GM12878 (cell line): ENCODE data around the gene TULP4. TPM values are rescaled to one million over a fixed set of nuclear protein-coding genes. Genes with fewer than 3 reads are reported as not detected.

ENCODE experiments used
- ATAC-seq: fragments of 200-7000 bp; cut with Tn5 transposase; 3 replicates; pipeline ENCODE4 v1.9.1; 2020; ENCODE audit warnings: mild to moderate bottlenecking, moderate library complexity
- BruUV-seq: library from RNA; stranded (reverse); fragments of 400-500 nt; replicated peaks from 2 replicates; lab custom pipeline; 2021; lab: Mats Ljungman, UMichigan
- CTCF ChIA-PET: fragments of 300-600 bp; sonication (Branson Sonifier 250); formaldehyde crosslinking; extraction: SDS; loops from one replicate; lab custom pipeline; 2021; ENCODE audit warnings: inconsistent platforms; lab: Yijun Ruan, JAX
- POLR2A ChIA-PET: fragments of 350-600 bp; formaldehyde crosslinking; extraction: SDS; loops from one replicate; lab custom pipeline; 2021; ENCODE audit warnings: inconsistent platforms; lab: Charles Lee
- RAD21 ChIA-PET: fragments of 300-600 bp; sonication (Branson Sonifier 250); formaldehyde crosslinking; loops from one replicate; lab custom pipeline; 2023; ENCODE audit warnings: antibody characterized with exemption; ENCODE audit not compliant: unreplicated experiment; lab: Charles Lee
- SMC1A ChIA-PET: fragments of 300-600 bp; sonication (Branson Sonifier 250); formaldehyde crosslinking; loops from one replicate; lab custom pipeline; 2023; ENCODE audit not compliant: unreplicated experiment, uncharacterized antibody; lab: Charles Lee
- DNase-seq: peaks from one replicate; pipeline ENCODE4 v3.0.0-alpha.2; 2011; ENCODE audit warnings: low read depth, low spot score
- FAIRE-seq: peaks from 3 replicates; lab custom pipeline; 2011; peaks lifted over from hg19 to GRCh38; lab: Jason Lieb, UNC
- H2AFZ ChIP-seq: 2 replicates; pipeline ENCODE4 v1.6.0; 2011; ENCODE audit warnings: low read depth, low read length, control low read depth; ENCODE audit not compliant: control insufficient read depth
- H3K27ac ChIP-seq: 2 replicates; pipeline ENCODE4 v1.5.1; 2011; ENCODE audit warnings: control low read depth; ENCODE audit not compliant: control insufficient read depth, insufficient read depth
- H3K27me3 ChIP-seq, 2 experiments: replicated peaks in 1 of 2; 2 replicates each; pipeline versions ENCODE4 v1.6.0 to v1.6.1; 2011; ENCODE audit warnings: low read length in 1 of 2; ENCODE audit not compliant: control insufficient read depth in 2 of 2, insufficient read depth in 2 of 2
- H3K36me3 ChIP-seq, 2 experiments: 2 replicates each; pipeline ENCODE4 v1.5.1; 2011; ENCODE audit warnings: low read length in 1 of 2; ENCODE audit not compliant: control insufficient read depth in 2 of 2, insufficient read depth in 2 of 2
- H3K4me1 ChIP-seq: 2 replicates; pipeline ENCODE4 v1.6.1; 2011; ENCODE audit warnings: mild to moderate bottlenecking, low read length, moderate library complexity, mixed read lengths; ENCODE audit not compliant: control insufficient read depth, insufficient read depth
- H3K4me2 ChIP-seq: 2 replicates; pipeline ENCODE4 v1.6.0; 2011; ENCODE audit warnings: control low read depth; ENCODE audit not compliant: control insufficient read depth, insufficient read depth
- H3K4me3 ChIP-seq: fragments of 200-600 bp; sonication (generic); 2 replicates; pipeline ENCODE4 v1.5.1; 2016
- H3K79me2 ChIP-seq: 2 replicates; pipeline ENCODE4 v1.6.0; 2011; ENCODE audit warnings: low read length; ENCODE audit not compliant: control insufficient read depth, insufficient read depth
- H3K9ac ChIP-seq: 2 replicates; pipeline ENCODE4 v1.8.0; 2011; ENCODE audit warnings: low read length, control low read depth, mixed read lengths; ENCODE audit not compliant: control insufficient read depth, insufficient read depth
- H3K9me3 ChIP-seq: replicated peaks from 3 replicates; pipeline ENCODE4 v1.5.1; 2011; ENCODE audit warnings: mild to moderate bottlenecking, low read length; ENCODE audit not compliant: control insufficient read depth, insufficient read depth
- H4K20me1 ChIP-seq: 2 replicates; pipeline ENCODE4 v1.6.0; 2011; ENCODE audit not compliant: control insufficient read depth, insufficient read depth
- CBFB ChIP-seq: IDR thresholded peaks from 2 replicates; pipeline ENCODE4 v1.6.1; 2016; ENCODE audit warnings: antibody characterized with exemption, low read depth
- EP300 ChIP-seq, 2 experiments: fragments of 150-350 bp in 1 of 2; IDR thresholded peaks; 2 replicates each; pipeline ENCODE4 v1.6.1; 2011 to 2012; ENCODE audit warnings: low read depth in 2 of 2, low read length in 2 of 2, borderline replicate concordance in 1 of 2, improper control_type of control experiment in 1 of 2, inconsistent platforms in 1 of 2; ENCODE audit not compliant: control insufficient read depth in 1 of 2
- FOXM1 ChIP-seq: IDR thresholded peaks from 2 replicates; pipeline ENCODE4 v1.6.1; 2012; ENCODE audit warnings: low read depth, mild to moderate bottlenecking, inconsistent platforms, low read length, moderate library complexity
- HDAC6 ChIP-seq: fragments of 200-600 bp; sonication (generic); IDR thresholded peaks from one replicate; pipeline ENCODE4 v1.8.0; 2017; ENCODE audit warnings: antibody characterized with exemption; ENCODE audit not compliant: unreplicated experiment
- IKZF1 ChIP-seq: fragments of 450-650 bp; conservative IDR thresholded peaks from 2 replicates; pipeline ENCODE4 v1.6.1; 2017; ENCODE audit warnings: antibody characterized with exemption, mild to moderate bottlenecking
- KDM1A ChIP-seq: fragments of 200-600 bp; sonication (generic); IDR thresholded peaks from 2 replicates; pipeline ENCODE4 v1.6.1; 2016; ENCODE audit warnings: borderline replicate concordance
- MXI1 ChIP-seq: fragments of 150-350 bp; IDR thresholded peaks from 2 replicates; pipeline ENCODE4 v1.6.1; 2011; ENCODE audit warnings: low read depth, mild to moderate bottlenecking, inconsistent platforms, low read length, improper control_type of control experiment
- NBN ChIP-seq: fragments of 450-650 bp; IDR thresholded peaks from 2 replicates; pipeline ENCODE4 v1.6.1; 2016
- NFXL1 ChIP-seq: fragments of 450-650 bp; IDR thresholded peaks from 2 replicates; pipeline ENCODE4 v1.6.1; 2017; ENCODE audit warnings: antibody characterized with exemption, mild to moderate bottlenecking, borderline replicate concordance
- RAD51 ChIP-seq: fragments of 450-650 bp; IDR thresholded peaks from 2 replicates; pipeline ENCODE4 v1.6.1; 2016; ENCODE audit warnings: moderate library complexity, mild to moderate bottlenecking, inconsistent platforms
- SMARCA5 ChIP-seq: fragments of 450-650 bp; IDR thresholded peaks from 2 replicates; pipeline ENCODE4 v1.6.1; 2017; ENCODE audit warnings: mild to moderate bottlenecking
- SMC3 ChIP-seq: IDR thresholded peaks from 2 replicates; pipeline ENCODE4 v1.6.1; 2011; ENCODE audit warnings: low read length, improper control_type of control experiment, borderline replicate concordance
- ZBED1 ChIP-seq: IDR thresholded peaks from 2 replicates; pipeline ENCODE4 v1.6.1; 2016; ENCODE audit warnings: borderline replicate concordance
- WGBS: methylation state at CpG from one replicate; pipeline ENCODE4 v1.1.6; 2016; ENCODE audit warnings: low lambda C conversion rate; ENCODE audit not compliant: insufficient replicate concordance, insufficient coverage; ENCODE audit errors: missing lambda C conversion rate; 5-methylcytosine and 5-hydroxymethylcytosine counted together
- in situ Hi-C: fragments of 300-500 bp; cut with MboI; formaldehyde crosslinking; loops from 9 replicates; pipeline ENCODE4 v1.14.3; 2018; ENCODE audit warnings: mixed read lengths
- intact Hi-C: fragments of 100-400 bp; cut with micrococcal nuclease; formaldehyde crosslinking; loops from one replicate; pipeline ENCODE4 v1.14.2; 2022; ENCODE audit not compliant: unreplicated experiment
- polyA plus RNA-seq, 11 experiments: library from polyadenylated mRNA; depleted of rRNA in 4 of 11; unstranded in 6 of 11; stranded (reverse) in 5 of 11; fragments of >200 nt; fragmentation: Nextera tagmentation in 4 of 11; fragmentation: Illumina TruSeq in 1 of 11; extraction: Ambion mirVana in 4 of 11; extraction: Trizol in 1 of 11; gene quantifications; 1 replicate in 1 of 11; 2 replicates in 10 of 11; pipeline versions ENCODE4 v1.2.1 to v1.2.3, GENCODE V29; 2011 to 2016; ENCODE audit warnings: inconsistent platforms in 2 of 11, missing spikeins in 2 of 11, low read depth in 1 of 11
- total RNA-seq, 4 experiments: library from RNA; depleted of rRNA in 3 of 4; stranded (reverse); fragments of >200 nt in 3 of 4; fragmentation: Illumina TruSeq in 1 of 4; extraction: Trizol in 1 of 4; gene quantifications; 2 replicates each; pipeline versions ENCODE4 v1.2.1 to v1.2.3, GENCODE V29; 2013 to 2021
- TF ChIP-seq, protein P1 (sequence below): IDR thresholded peaks from 2 replicates; pipeline ENCODE4 v1.6.1; 2012; ENCODE audit warnings: improper control_type of control experiment, low read depth, low read length; ENCODE audit not compliant: insufficient replicate concordance
- TF ChIP-seq, protein P2 (sequence below): IDR thresholded peaks from 2 replicates; pipeline ENCODE4 v1.6.1; 2011; ENCODE audit warnings: low read depth, low read length, improper control_type of control experiment, borderline replicate concordance
- TF ChIP-seq, protein P3 (sequence below): fragments of 450-650 bp; IDR thresholded peaks from 2 replicates; pipeline ENCODE4 v1.6.1; 2017; ENCODE audit warnings: mild to moderate bottlenecking, moderate library complexity

The TULP4 gene
- total and polyA plus RNA-seq, 10 of the 15 experiments (the other 5 are each of a cell fraction or from before 2014, with no cell fraction given) = 0.73 to 31.8 (median 14.0) TPM

DNA sequence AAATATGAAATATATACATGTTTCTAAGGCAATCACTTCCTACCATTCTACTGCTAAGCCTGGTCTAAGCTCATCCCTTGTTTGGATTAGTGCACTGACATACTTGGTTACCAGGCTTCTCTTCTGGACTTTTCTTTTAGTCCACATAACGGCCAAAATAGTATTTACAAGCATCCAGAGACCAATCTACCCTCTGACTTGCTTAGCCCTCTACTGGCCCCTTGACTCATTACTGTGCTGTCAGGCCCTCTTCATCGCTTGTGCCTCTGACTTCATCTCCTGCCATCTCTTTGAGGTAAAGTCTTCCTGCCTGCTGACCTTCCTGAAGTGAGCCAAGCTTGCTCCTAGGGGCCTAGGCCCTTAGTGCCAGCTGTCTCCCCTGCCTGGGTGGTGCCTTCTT, 35.1 kb downstream of the TULP4 start:
- BruUV-seq = no TSS peak
- Histone ChIP-seq H3K79me2 (no peaks in the 10 kb centered on the region; the same call in 1 of the 2 replicates), H3K4me3 (no peak overlapping the region), H2AFZ (no peak overlapping the region), H4K20me1 (no peaks in the 10 kb centered on the region), H3K9me3 (peaks cover 7% of the 10 kb centered on the region; the same call in 2 of the 3 replicates), H3K27ac (no peak overlapping the region), H3K36me3 (peaks cover 0 to 2% of the 10 kb centered on the region in 2 experiments; a peak in 1 of 4 replicates), H3K9ac (no peak overlapping the region), H3K4me1 (peaks cover 11% of the 10 kb centered on the region; the same call in 1 of the 2 replicates), H3K27me3 (no peaks in the 10 kb centered on the region), H3K4me2 (no peak overlapping the region)
- CTCF ChIA-PET = no interaction called here
- no peak for DNase-seq
- POLR2A ChIA-PET = no interaction called here
- RAD21 ChIA-PET = no interaction called here
- SMC1A ChIA-PET = no interaction called here
- ATAC-seq = no peak
- no peak for FAIRE-seq
- in situ Hi-C loops = no loop called here
- WGBS = 73% methylated on average over 2 of the region's 2 CpGs
- intact Hi-C loops = no loop called here
- TF ChIP-seq IKZF1 (no peak), KDM1A (no peak), EP300 (IDR thresholded peaks at IDR 0.05; ENCODE audit: borderline replicate concordance in 1 of 2, control insufficient read depth in 1 of 2, low read depth in 2 of 2, low read length in 2 of 2) (no peak), RAD51 (no peak), FOXM1 (no peak), ZBED1 (no peak), MXI1 (no peak), HDAC6 (no peak), NFXL1 (no peak), CBFB (no peak), SMARCA5 (no peak), NBN (no peak), SMC3 (no peak)
- TF ChIP-seq, protein P1, sequence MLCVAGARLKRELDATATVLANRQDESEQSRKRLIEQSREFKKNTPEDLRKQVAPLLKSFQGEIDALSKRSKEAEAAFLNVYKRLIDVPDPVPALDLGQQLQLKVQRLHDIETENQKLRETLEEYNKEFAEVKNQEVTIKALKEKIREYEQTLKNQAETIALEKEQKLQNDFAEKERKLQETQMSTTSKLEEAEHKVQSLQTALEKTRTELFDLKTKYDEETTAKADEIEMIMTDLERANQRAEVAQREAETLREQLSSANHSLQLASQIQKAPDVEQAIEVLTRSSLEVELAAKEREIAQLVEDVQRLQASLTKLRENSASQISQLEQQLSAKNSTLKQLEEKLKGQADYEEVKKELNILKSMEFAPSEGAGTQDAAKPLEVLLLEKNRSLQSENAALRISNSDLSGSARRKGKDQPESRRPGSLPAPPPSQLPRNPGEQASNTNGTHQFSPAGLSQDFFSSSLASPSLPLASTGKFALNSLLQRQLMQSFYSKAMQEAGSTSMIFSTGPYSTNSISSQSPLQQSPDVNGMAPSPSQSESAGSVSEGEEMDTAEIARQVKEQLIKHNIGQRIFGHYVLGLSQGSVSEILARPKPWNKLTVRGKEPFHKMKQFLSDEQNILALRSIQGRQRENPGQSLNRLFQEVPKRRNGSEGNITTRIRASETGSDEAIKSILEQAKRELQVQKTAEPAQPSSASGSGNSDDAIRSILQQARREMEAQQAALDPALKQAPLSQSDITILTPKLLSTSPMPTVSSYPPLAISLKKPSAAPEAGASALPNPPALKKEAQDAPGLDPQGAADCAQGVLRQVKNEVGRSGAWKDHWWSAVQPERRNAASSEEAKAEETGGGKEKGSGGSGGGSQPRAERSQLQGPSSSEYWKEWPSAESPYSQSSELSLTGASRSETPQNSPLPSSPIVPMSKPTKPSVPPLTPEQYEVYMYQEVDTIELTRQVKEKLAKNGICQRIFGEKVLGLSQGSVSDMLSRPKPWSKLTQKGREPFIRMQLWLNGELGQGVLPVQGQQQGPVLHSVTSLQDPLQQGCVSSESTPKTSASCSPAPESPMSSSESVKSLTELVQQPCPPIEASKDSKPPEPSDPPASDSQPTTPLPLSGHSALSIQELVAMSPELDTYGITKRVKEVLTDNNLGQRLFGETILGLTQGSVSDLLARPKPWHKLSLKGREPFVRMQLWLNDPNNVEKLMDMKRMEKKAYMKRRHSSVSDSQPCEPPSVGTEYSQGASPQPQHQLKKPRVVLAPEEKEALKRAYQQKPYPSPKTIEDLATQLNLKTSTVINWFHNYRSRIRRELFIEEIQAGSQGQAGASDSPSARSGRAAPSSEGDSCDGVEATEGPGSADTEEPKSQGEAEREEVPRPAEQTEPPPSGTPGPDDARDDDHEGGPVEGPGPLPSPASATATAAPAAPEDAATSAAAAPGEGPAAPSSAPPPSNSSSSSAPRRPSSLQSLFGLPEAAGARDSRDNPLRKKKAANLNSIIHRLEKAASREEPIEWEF = no peak
- TF ChIP-seq, protein P2, sequence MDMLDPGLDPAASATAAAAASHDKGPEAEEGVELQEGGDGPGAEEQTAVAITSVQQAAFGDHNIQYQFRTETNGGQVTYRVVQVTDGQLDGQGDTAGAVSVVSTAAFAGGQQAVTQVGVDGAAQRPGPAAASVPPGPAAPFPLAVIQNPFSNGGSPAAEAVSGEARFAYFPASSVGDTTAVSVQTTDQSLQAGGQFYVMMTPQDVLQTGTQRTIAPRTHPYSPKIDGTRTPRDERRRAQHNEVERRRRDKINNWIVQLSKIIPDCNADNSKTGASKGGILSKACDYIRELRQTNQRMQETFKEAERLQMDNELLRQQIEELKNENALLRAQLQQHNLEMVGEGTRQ = no peak
- TF ChIP-seq, protein P3, sequence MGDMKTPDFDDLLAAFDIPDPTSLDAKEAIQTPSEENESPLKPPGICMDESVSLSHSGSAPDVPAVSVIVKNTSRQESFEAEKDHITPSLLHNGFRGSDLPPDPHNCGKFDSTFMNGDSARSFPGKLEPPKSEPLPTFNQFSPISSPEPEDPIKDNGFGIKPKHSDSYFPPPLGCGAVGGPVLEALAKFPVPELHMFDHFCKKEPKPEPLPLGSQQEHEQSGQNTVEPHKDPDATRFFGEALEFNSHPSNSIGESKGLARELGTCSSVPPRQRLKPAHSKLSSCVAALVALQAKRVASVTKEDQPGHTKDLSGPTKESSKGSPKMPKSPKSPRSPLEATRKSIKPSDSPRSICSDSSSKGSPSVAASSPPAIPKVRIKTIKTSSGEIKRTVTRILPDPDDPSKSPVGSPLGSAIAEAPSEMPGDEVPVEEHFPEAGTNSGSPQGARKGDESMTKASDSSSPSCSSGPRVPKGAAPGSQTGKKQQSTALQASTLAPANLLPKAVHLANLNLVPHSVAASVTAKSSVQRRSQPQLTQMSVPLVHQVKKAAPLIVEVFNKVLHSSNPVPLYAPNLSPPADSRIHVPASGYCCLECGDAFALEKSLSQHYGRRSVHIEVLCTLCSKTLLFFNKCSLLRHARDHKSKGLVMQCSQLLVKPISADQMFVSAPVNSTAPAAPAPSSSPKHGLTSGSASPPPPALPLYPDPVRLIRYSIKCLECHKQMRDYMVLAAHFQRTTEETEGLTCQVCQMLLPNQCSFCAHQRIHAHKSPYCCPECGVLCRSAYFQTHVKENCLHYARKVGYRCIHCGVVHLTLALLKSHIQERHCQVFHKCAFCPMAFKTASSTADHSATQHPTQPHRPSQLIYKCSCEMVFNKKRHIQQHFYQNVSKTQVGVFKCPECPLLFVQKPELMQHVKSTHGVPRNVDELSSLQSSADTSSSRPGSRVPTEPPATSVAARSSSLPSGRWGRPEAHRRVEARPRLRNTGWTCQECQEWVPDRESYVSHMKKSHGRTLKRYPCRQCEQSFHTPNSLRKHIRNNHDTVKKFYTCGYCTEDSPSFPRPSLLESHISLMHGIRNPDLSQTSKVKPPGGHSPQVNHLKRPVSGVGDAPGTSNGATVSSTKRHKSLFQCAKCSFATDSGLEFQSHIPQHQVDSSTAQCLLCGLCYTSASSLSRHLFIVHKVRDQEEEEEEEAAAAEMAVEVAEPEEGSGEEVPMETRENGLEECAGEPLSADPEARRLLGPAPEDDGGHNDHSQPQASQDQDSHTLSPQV = no peak
